Breast epithelium (tissue), 3 donors: ENCODE results near the gene RBM27.
"Not testable (repeated sequence)": the region's sequence is repeated elsewhere in the genome, so short reads cannot be mapped to it uniquely, and the experiment has no call there.

Experiments used
- CTCF ChIP-seq, 3 donors: fragments of 450-650 bp; IDR thresholded peaks; one replicate each; pipeline ENCODE4 v1.5.1; 2016 to 2017; ENCODE audit warnings: antibody characterized with exemption in 3 of 3, mild to moderate bottlenecking in 3 of 3, moderate library complexity in 3 of 3
- POLR2A ChIP-seq: fragments of 450-650 bp; IDR thresholded peaks from one replicate; pipeline ENCODE4 v1.6.1; 2016; ENCODE audit warnings: antibody characterized with exemption, mild to moderate bottlenecking, moderate library complexity
- POLR2AphosphoS5 ChIP-seq, 3 donors: sonication (generic); formaldehyde crosslinking; IDR thresholded peaks; one replicate each; pipeline ENCODE4 v1.6.1; 2017; ENCODE audit warnings: antibody characterized with exemption in 3 of 3

GRCh38 chr5:146183403-146183802, 20.0 kb upstream of the RBM27 start:
- not testable (repeated sequence) for TF ChIP-seq CTCF (IDR thresholded peaks at IDR 0.05); POLR2A; POLR2AphosphoS5 (IDR thresholded peaks at IDR 0.05)
